ENCODE results near the gene PITPNC1.

PITPNC1 gene

GRCh38 chr17:67528751-67529436 is 151.8 kb downstream of the PITPNC1 start:
- no peaks in the 10 kb centered on the region for H3K9me3 ChIP-seq (replicated peaks in 1 of 2; ENCODE audit: control insufficient read depth in 2 of 2, insufficient read depth in 1 of 2, low read depth in 1 of 2, low read length in 2 of 2)
- H2BK5ac ChIP-seq (ENCODE audit: low read length) = no peak overlapping the region
- no CpG with 5 or more reads among the region's 22 CpGs for WGBS, 2 donors (ENCODE audit: extremely low coverage in 2 of 2, insufficient read length in 2 of 2, insufficient replicate concordance in 1 of 2)
- peak; percentile 40 for DNase-seq (ENCODE audit: low spot score)
- H3K4me1 ChIP-seq (ENCODE audit: control insufficient read depth in 2 of 2, insufficient read depth in 1 of 2, low read depth in 1 of 2, low read length in 2 of 2) = peaks cover 5 to 20% of the 10 kb centered on the region in 2 donors
- H3K4me3 ChIP-seq (ENCODE audit: low read length in 2 of 2) = peak overlapping the region in 1 of 2 donors; percentile 48
- H2AK5ac ChIP-seq (ENCODE audit: low read depth, low read length) = no peak overlapping the region
- H3K36me3 ChIP-seq (replicated peaks in 1 of 2; ENCODE audit: control insufficient read depth in 2 of 2, insufficient read depth in 2 of 2, low read length in 2 of 2) = no peaks in the 10 kb centered on the region
- peaks cover 0 to 2% (median 0%) of the 10 kb centered on the region in 3 experiments for H3K27me3 ChIP-seq (ENCODE audit: control insufficient read depth in 3 of 3, insufficient read depth in 3 of 3, low read depth in 1 of 3, low read length in 3 of 3)
- no peak overlapping the region for H3K14ac ChIP-seq (ENCODE audit: low read length)
- no peak overlapping the region for H3K4ac ChIP-seq (ENCODE audit: low read length)
- no peak overlapping the region for H4K8ac ChIP-seq (ENCODE audit: low read depth, low read length)
- H2BK15ac ChIP-seq (ENCODE audit: low read length) = no peak overlapping the region
- no peaks in the 10 kb centered on the region for H3K79me1 ChIP-seq (ENCODE audit: low read depth, low read length)
- H3K4me2 ChIP-seq (ENCODE audit: insufficient read depth, low read length, poor library complexity, severe bottlenecking) = peak overlapping the region; percentile 30
- no peak overlapping the region for H2BK120ac ChIP-seq (ENCODE audit: low read depth, low read length)
- H3K27ac ChIP-seq (replicated peaks; ENCODE audit: low read length) = no peak overlapping the region
- peak overlapping the region; percentile 82 for H3K18ac ChIP-seq (ENCODE audit: low read length)
- H3K23ac ChIP-seq (ENCODE audit: low read depth, low read length, poor library complexity) = no peak overlapping the region
- no peak overlapping the region for H4K91ac ChIP-seq (ENCODE audit: low read depth, low read length, poor library complexity)
- no peak overlapping the region for H3K9ac ChIP-seq (ENCODE audit: low read depth, low read length, poor library complexity)
- no peak overlapping the region for H2BK12ac ChIP-seq (ENCODE audit: low read length)
- peak overlapping the region; percentile 86 for H2AFZ ChIP-seq (ENCODE audit: low read length)

GRCh38 chr17:67531291-67531690 is 154.2 kb downstream of the PITPNC1 start:
- H2BK120ac ChIP-seq (ENCODE audit: low read depth, low read length) = no peak overlapping the region
- H2AK5ac ChIP-seq (ENCODE audit: low read depth, low read length) = no peak overlapping the region
- H2AFZ ChIP-seq (ENCODE audit: low read length) = no peak overlapping the region
- H3K27ac ChIP-seq (replicated peaks; ENCODE audit: low read length) = no peak overlapping the region
- no peak for DNase-seq (ENCODE audit: low spot score)
- peaks cover 0 to 2% (median 0%) of the 10 kb centered on the region in 3 experiments for H3K27me3 ChIP-seq (ENCODE audit: control insufficient read depth in 3 of 3, insufficient read depth in 3 of 3, low read depth in 1 of 3, low read length in 3 of 3)
- H4K91ac ChIP-seq (ENCODE audit: low read depth, low read length, poor library complexity) = no peak overlapping the region
- no peak overlapping the region for H2BK12ac ChIP-seq (ENCODE audit: low read length)
- H2BK15ac ChIP-seq (ENCODE audit: low read length) = no peak overlapping the region
- H3K9ac ChIP-seq (ENCODE audit: low read depth, low read length, poor library complexity) = no peak overlapping the region
- H2BK5ac ChIP-seq (ENCODE audit: low read length) = no peak overlapping the region
- H3K79me1 ChIP-seq (ENCODE audit: low read depth, low read length) = no peaks in the 10 kb centered on the region
- no CpG with 5 or more reads among the region's 12 CpGs for WGBS, 2 donors (ENCODE audit: extremely low coverage in 2 of 2, insufficient read length in 2 of 2, insufficient replicate concordance in 1 of 2)
- H3K4me3 ChIP-seq (ENCODE audit: low read length in 2 of 2) = no peak overlapping the region
- H4K8ac ChIP-seq (ENCODE audit: low read depth, low read length) = no peak overlapping the region
- no peaks in the 10 kb centered on the region for H3K36me3 ChIP-seq (replicated peaks in 1 of 2; ENCODE audit: control insufficient read depth in 2 of 2, insufficient read depth in 2 of 2, low read length in 2 of 2)
- no peak overlapping the region for H3K23ac ChIP-seq (ENCODE audit: low read depth, low read length, poor library complexity)
- peak overlapping the region; percentile 21 for H3K18ac ChIP-seq (ENCODE audit: low read length)
- no peaks in the 10 kb centered on the region for H3K9me3 ChIP-seq (replicated peaks in 1 of 2; ENCODE audit: control insufficient read depth in 2 of 2, insufficient read depth in 1 of 2, low read depth in 1 of 2, low read length in 2 of 2)
- H3K4me2 ChIP-seq (ENCODE audit: insufficient read depth, low read length, poor library complexity, severe bottlenecking) = no peak overlapping the region
- no peak overlapping the region for H3K14ac ChIP-seq (ENCODE audit: low read length)
- H3K4ac ChIP-seq (ENCODE audit: low read length) = no peak overlapping the region
- H3K4me1 ChIP-seq (ENCODE audit: control insufficient read depth in 2 of 2, insufficient read depth in 1 of 2, low read depth in 1 of 2, low read length in 2 of 2) = peaks cover 5 to 26% of the 10 kb centered on the region in 2 donors

- no peak overlapping the region for H3K23ac ChIP-seq (ENCODE audit: low read depth, low read length, poor library complexity)
- no peak overlapping the region for H4K8ac ChIP-seq (ENCODE audit: low read depth, low read length)
- peaks cover 5 to 26% of the 10 kb centered on the region in 2 donors for H3K4me1 ChIP-seq (ENCODE audit: control insufficient read depth in 2 of 2, insufficient read depth in 1 of 2, low read depth in 1 of 2, low read length in 2 of 2)
- no peak overlapping the region for H3K4me3 ChIP-seq (ENCODE audit: low read length in 2 of 2)
- H3K14ac ChIP-seq (ENCODE audit: low read length) = no peak overlapping the region
- no peaks in the 10 kb centered on the region for H3K79me1 ChIP-seq (ENCODE audit: low read depth, low read length)
- H3K4me2 ChIP-seq (ENCODE audit: insufficient read depth, low read length, poor library complexity, severe bottlenecking) = no peak overlapping the region
- H3K9me3 ChIP-seq (replicated peaks in 1 of 2; ENCODE audit: control insufficient read depth in 2 of 2, insufficient read depth in 1 of 2, low read depth in 1 of 2, low read length in 2 of 2) = no peaks in the 10 kb centered on the region
- no peak overlapping the region for H3K9ac ChIP-seq (ENCODE audit: low read depth, low read length, poor library complexity)
- no peak overlapping the region for H2BK12ac ChIP-seq (ENCODE audit: low read length)
- no peak overlapping the region for H4K91ac ChIP-seq (ENCODE audit: low read depth, low read length, poor library complexity)
- no peak overlapping the region for H3K18ac ChIP-seq (ENCODE audit: low read length)
- H3K36me3 ChIP-seq (replicated peaks in 1 of 2; ENCODE audit: control insufficient read depth in 2 of 2, insufficient read depth in 2 of 2, low read length in 2 of 2) = no peaks in the 10 kb centered on the region
- H3K4ac ChIP-seq (ENCODE audit: low read length) = no peak overlapping the region
- no peak for DNase-seq (ENCODE audit: low spot score)
- H2BK120ac ChIP-seq (ENCODE audit: low read depth, low read length) = no peak overlapping the region
- H2BK5ac ChIP-seq (ENCODE audit: low read length) = no peak overlapping the region
- no peak overlapping the region for H2AK5ac ChIP-seq (ENCODE audit: low read depth, low read length)
- H2AFZ ChIP-seq (ENCODE audit: low read length) = no peak overlapping the region
- H2BK15ac ChIP-seq (ENCODE audit: low read length) = no peak overlapping the region
- H3K27ac ChIP-seq (replicated peaks; ENCODE audit: low read length) = no peak overlapping the region
- peaks cover 0 to 2% (median 0%) of the 10 kb centered on the region in 3 experiments for H3K27me3 ChIP-seq (ENCODE audit: control insufficient read depth in 3 of 3, insufficient read depth in 3 of 3, low read depth in 1 of 3, low read length in 3 of 3)
- WGBS, 2 donors (ENCODE audit: extremely low coverage in 2 of 2, insufficient read length in 2 of 2, insufficient replicate concordance in 1 of 2) = no CpG with 5 or more reads among the region's 10 CpGs
Measured at GRCh38 chr17:67532326-67532871, 155.3 kb downstream of the PITPNC1 start.

- Histone ChIP-seq H2AK5ac (ENCODE audit: low read depth, low read length) (no peak overlapping the region), H3K9me3 (replicated peaks in 1 of 2; ENCODE audit: control insufficient read depth in 2 of 2, insufficient read depth in 1 of 2, low read depth in 1 of 2, low read length in 2 of 2) (no peaks in the 10 kb centered on the region), H2BK12ac (ENCODE audit: low read length) (no peak overlapping the region), H3K23ac (ENCODE audit: low read depth, low read length, poor library complexity) (no peak overlapping the region), H3K4ac (ENCODE audit: low read length) (no peak overlapping the region), H2BK5ac (ENCODE audit: low read length) (no peak overlapping the region), H3K36me3 (replicated peaks in 1 of 2; ENCODE audit: control insufficient read depth in 2 of 2, insufficient read depth in 2 of 2, low read length in 2 of 2) (no peaks in the 10 kb centered on the region), H3K9ac (ENCODE audit: low read depth, low read length, poor library complexity) (no peak overlapping the region), H3K79me1 (ENCODE audit: low read depth, low read length) (no peaks in the 10 kb centered on the region), H4K91ac (ENCODE audit: low read depth, low read length, poor library complexity) (no peak overlapping the region), H3K14ac (ENCODE audit: low read length) (no peak overlapping the region), H2BK120ac (ENCODE audit: low read depth, low read length) (no peak overlapping the region), H3K4me2 (ENCODE audit: insufficient read depth, low read length, poor library complexity, severe bottlenecking) (no peak overlapping the region), H2AFZ (ENCODE audit: low read length) (no peak overlapping the region), H3K4me3 (ENCODE audit: low read length in 2 of 2) (no peak overlapping the region), H3K27me3 (ENCODE audit: control insufficient read depth in 3 of 3, insufficient read depth in 3 of 3, low read depth in 1 of 3, low read length in 3 of 3) (no peaks in the 10 kb centered on the region), H3K27ac (replicated peaks; ENCODE audit: low read length) (no peak overlapping the region), H3K4me1 (ENCODE audit: control insufficient read depth in 2 of 2, insufficient read depth in 1 of 2, low read depth in 1 of 2, low read length in 2 of 2) (peaks cover 0 to 22% of the 10 kb centered on the region in 2 donors), H4K8ac (ENCODE audit: low read depth, low read length) (no peak overlapping the region), H3K18ac (ENCODE audit: low read length) (no peak overlapping the region), H2BK15ac (ENCODE audit: low read length) (no peak overlapping the region)
- WGBS, 2 donors (ENCODE audit: extremely low coverage in 2 of 2, insufficient read length in 2 of 2, insufficient replicate concordance in 1 of 2) = no CpG with 5 or more reads among the region's 3 CpGs
- DNase-seq (ENCODE audit: low spot score) = no peak
Measured at GRCh38 chr17:67534941-67535340, 157.9 kb downstream of the PITPNC1 start.

Data from neuronal stem cell (in vitro differentiated cells).